ENCODE measurements around the gene GULP1.
"Not testable (repeated sequence)": the region's sequence is repeated elsewhere in the genome, so short reads cannot be mapped to it uniquely, and the experiment has no call there.

GULP1 gene, protein sequence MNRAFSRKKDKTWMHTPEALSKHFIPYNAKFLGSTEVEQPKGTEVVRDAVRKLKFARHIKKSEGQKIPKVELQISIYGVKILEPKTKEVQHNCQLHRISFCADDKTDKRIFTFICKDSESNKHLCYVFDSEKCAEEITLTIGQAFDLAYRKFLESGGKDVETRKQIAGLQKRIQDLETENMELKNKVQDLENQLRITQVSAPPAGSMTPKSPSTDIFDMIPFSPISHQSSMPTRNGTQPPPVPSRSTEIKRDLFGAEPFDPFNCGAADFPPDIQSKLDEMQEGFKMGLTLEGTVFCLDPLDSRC
- 0 to 0.34 reads per million in 2 donors for total RNA-seq

DNA sequence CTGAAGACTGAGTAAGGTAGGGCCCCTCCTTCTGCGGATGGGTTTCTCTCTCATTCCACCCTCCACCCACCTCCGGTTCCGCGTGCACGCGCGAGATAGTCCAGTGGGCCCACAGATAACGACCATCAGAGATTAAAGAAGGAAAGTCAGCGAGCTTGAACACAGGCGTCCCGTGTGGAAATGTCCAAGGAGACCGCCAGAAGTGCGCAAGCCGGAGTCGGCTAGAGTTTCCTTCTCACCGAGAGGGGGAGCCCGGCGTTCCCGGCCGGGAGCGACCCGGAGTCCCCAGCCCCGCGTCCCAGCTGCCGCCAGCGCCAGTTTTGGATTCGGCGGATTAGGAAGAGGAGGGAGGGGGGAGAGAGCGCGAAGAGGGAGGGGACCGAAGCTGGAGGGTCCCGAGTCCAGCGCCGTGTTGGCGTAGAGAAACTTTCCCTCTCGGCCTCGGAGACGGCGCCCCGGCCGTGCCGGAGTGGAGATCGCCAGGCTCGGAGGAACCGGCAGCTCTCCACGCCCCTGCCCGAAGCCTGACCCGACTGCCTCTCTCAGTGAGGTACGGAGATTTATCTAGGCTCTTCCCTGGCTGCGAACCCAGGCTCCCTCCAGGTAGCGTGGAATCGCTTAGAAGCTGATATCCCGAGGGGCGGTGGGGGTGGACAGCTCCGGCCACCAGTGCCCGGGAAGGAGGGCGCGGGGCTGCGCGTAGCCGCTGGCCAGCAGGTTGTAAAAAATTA is at the start of gene GULP1:
Gene GULP1, plus strand, starts transcription at position 258 of the 731 bp plus-strand sequence. CDS start 185,829 bp downstream, outside the sequence.
- peak in 1 of 5 experiments; percentile 1 for DNase-seq

DNA sequence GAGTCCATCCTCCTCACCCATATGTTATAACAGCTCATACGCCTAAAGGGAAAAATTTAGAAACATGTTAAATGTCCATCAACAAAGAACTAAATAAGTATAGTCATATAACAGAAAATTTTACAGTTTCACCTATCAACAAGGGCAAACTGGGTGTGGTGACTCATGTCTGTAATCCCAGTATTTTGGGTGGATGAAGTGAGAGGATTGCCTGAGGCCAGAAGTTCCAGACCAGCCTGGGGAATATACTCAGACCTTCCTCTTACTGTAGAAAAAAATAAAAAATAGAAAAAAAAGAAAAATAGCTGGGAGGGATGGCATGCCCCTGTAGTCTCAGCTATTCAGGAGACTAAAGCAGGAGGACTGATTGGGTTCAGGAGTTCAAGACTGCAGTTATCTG is 48.3 kb upstream of the GULP1 start:
- no peak for DNase-seq

DNA sequence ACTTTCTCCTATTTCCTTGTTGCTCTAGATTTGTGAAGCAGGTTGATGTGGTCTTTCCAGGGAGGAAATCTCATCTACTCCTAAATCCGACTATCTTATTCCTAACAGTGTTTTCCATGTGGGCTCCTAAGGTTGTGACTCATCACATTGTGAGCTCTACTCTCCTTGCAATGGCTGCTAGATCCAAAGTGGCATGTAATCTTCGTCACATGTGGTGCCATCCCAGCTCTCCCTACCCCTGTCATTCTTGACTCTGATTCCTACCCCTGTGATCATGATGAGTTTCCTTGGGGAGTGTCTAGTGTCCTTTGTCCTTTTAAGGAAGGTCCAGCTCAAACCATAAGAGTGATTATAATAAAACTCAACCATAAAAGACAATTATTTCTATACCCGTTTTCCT is 47.3 kb upstream of the GULP1 start:
- DNase-seq: no peak

DNA sequence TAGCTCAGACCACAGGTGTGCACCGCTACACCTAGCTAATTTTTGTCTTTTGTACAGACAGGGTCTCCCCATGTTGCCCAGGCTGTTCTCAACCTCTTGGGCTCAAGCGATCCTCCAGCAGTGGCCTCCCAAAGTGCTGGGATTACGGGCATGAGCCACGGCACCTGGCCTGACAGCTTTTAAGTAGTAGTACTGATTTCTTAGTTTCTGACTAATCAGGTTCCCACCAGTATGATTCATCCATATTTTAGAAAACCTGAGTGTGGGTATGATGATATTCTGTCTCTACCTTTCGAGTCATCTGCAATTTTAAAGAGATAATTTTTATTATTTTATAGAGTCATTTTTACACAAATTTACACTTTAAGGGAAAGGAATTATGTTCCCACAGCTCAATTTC is 46.4 kb upstream of the GULP1 start:
- no peak for DNase-seq

DNA sequence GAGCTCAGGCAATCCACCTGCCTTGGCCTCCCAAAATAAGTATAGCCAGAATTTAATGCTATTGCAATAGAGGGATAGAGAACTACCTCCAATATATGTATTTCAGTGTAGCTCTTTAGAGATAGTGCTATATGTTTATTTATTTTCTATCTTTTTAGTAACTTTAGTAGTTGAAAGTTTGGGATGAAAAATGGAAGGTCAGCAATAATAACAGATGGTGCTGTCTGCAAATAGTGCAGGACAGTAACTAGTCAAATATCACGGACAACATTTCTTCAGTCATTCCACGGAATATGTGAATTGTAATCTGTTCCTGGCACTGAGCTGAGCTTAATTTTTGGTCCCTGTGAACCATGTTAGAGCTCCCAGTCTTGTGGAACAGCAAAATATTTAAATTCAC is 43.2 kb upstream of the GULP1 start:
- no peak for DNase-seq

DNA sequence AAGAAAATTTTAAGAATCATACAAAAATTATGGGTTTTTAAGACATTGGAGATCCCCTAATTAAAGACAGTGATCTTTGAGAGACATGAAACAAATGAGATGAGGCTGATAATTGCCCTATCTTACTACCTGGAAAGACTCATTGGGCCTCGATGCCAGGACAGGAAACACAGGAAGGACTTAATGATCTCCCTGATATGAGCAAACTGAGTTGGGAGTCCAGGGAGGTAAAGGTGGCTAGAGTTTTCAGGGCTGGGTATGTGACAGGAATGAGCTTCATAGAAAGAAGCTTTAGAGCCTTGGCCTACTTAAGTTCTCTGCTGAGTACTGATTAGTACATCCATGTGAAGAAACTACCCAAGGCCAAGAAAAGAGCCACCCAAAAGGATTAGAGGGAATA is 40.6 kb upstream of the GULP1 start:
- no peak for DNase-seq

DNA sequence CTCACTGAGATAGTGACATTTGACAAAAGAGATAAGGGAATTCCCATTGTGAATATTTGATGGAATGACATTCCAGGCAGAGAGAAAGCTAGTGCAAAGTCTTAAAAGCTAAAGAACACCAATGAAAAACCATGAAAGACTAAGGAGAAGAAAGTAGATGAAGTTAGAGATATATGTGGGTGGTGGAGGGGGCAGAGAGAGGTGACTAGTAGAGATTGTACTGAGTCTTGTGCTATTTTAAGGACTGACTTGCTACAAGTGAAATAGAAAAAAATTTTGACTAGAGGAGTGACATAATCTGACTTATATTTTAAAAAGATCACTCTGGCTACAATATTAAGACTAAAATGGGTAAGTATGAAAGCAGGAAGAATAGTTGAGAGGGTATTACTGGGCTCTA is 35.3 kb upstream of the GULP1 start:
- no peak for DNase-seq

DNA sequence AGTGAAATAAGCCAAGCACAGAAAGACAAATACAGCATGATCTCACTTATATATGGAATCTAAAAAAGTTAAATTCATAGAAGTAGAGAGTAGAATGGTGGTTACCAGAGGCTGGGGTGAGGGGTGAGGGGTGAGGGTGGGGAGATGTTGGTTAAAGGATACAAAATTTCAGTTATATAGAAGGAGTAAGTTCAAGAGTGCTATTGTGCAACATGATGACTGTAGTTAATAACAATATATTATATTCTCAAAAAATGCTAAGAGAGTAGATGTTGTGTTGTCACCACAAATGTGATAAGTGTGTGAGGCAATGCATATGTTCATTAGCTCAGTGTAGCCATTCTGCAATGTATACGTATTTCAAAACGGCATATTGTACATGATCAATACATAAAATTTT is 26.4 kb upstream of the GULP1 start:
- no peak for DNase-seq

DNA sequence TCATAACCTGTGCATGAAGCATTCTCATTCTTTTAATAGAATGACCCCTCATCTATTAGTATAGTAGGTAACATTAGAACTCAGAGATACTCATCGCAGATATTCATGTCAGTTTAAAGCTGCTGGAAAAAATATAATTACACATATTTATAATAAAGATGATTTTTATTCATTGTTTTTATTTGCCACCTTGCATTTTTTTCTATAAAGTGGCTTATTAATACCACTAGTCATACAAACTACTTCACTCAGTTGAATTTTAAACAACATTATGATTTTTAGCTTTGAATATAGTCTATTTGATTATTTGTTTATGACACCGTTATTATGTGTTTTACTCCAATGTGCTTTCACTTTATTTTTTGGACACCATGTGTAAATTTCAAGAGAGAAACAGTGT is 23.9 kb upstream of the GULP1 start:
- DNase-seq: no peak

DNA sequence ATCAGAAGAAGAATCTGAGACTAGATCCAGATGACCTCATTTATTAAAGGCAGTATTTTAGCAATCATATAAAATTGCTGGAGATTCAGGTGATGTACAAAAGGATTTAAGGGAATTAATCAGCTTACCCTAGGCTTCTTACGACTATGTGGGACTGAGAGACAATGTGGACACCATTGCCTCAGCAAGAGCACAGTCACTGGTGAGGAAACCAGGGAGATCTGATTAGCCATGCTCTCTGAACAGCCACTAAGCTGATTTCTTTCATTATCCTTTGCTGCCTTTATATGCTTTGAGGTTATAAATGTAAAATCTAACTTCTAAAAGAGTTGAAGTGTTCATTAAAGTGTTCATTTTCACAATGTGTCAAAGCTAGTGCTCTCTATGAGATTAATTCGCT is 22.7 kb upstream of the GULP1 start:
- DNase-seq: no peak

DNA sequence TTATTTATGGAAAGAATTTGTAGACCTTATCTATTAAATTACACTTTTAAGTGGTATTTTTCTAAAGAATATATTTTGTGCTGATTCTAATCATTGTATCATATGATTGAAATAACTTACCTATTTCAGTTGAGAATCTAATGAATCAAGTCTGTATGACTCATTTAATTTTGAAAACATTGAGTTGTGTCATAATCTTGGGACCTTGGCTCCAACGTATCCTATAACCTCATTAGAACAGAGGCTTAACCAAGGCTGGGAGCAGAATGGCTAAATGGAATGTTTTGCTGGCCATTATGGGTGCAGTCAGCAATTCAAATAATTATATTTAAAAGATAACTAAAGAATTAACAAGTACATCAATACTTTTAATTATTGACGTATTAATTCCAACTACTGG is 19.6 kb upstream of the GULP1 start:
- DNase-seq: no peak

DNA sequence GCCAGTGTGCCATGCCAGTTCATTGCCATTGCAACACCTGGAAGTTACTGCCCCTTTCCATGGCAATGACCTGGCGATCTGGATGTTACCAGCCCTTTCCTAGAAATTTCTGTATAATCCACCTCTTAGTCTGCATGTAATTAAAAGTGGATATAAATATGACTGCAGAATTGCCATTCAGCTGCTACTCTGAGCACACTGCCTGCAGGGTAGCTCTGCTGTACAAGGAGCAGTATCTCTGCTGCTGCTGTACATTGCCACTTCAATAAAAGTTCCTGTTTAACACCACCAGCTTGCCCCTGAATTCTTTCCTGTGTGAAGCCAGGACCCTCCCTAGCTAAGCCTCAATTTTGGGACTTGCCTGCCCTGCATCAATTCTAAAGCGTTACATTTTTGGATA is 17.4 kb upstream of the GULP1 start:
- DNase-seq: no peak

DNA sequence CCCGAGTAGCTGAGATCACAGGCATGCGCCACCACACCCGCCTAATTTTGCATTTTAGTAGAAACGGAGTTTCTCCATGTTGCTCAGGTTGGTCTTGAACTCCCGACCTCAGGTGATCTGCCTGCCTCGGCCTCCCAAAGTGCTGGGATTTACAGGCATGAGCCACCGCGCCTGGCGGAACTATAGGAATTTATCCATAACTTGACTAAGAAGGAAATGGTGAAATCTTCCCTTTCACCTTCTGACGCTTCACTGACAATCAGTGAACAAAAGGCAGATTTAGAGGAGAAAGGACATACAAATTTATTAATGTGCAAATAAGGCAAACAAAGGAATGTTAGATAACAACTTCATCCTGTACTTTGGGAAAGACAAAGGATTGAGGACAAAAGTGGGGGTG is 15.4 kb upstream of the GULP1 start:
- no peak for DNase-seq

DNA sequence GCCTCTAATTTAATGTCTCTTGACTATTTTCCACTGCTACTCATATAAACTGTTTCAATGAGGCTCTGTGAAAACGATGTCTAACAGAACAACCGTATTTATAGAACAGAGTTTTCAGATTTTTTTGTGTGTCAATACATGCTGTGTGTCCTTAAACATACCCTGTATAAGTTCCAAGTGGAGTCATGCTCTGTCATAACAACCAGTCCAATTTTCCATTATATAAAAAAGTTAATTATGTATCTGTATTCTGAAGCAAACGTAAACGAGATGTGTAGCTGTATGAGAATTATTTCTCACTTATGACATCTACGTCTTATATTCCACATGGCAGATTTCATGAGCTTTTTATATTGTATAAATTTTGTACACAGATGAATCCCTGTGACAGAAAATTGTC is 13.9 kb upstream of the GULP1 start:
- DNase-seq: no peak

DNA sequence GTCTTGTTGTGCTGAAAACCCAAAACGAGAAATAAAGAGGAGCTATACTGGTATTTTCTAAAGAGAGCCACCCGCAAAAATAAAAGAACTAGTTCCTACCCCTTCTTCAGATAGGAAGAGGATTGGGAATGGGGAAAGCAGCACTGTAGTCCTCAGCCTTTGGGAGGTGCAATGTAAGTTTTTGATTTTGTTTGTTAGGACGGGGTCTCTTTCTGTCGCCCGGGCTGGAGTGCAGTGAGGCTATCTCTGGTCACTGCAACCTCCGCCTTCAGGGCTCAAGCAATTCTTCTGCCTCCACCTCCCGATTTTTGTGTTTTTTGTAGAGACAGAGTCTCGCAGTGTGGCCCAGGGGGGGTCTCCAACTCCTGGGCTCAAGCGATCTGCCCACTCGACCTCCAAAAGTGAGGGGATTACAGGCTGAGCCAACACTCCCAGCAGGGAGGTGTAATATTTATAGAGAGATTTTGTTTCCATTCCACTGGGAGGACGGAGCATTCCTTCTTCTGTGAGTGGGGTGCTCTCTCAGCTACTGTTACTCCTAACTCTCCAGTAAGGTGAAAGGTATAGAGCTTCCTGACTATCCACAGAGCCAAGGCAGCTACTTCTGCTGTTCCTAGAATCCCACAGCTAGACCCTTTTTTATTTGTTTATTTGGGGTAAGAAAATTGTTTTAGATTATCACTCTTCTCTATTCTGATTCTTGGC is 13.1 kb upstream of the GULP1 start:
- no peak for DNase-seq

DNA sequence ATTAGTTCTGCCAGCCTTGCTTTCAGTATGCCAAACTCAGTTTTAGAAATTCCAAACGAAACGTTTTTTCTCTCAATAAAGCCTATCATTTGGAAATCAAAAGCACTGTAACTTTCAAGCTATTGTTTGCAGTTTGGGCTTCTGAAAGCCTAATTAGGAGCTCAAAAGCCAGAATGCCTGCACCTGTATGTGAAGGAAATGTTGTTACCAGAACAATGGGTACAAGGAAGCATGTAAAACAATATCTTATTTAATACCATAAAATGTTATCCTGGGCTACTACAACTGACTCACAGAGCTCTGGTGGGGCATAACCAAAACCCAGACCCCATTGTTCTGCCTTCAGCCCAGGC is 12.6 kb upstream of the GULP1 start:
- no peak for DNase-seq

DNA sequence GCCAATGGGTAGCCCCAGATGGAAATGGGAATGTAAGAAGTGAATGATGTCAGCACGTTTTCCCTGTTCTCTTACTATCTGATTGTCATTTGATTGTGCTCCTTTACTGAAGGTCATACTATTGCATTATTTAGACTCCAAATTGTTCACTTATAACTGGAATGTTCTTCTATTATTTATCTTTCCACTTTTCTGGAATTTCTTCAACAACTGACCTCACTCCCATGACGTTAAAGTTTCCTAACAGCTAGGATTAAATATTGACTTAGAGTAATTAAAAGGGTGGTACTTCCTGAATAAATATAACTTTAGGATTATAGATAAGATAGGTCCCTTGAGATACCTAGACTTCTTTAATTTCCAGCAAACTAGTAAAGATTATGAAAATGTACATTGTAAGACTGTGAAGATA is 10.9 kb upstream of the GULP1 start:
- DNase-seq: no peak

DNA sequence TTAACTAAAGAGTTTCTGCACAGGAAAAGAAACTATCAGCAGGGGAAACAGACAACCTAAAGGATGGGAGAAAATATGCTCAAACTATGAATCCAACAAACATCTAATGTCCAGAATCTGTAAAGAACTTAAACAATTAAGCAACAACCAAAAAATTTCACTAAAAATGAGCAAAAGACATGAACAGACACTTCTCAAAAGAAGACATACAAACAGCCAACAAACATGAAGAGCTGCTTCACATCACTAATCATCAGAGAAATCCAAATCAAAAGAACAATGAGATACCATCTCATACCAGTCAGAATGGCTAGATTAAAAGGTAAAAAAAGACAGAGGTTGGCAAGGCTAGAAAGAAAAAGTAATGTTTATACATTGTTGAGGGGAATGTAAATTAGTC is 8.8 kb upstream of the GULP1 start:
- no peak for DNase-seq

DNA sequence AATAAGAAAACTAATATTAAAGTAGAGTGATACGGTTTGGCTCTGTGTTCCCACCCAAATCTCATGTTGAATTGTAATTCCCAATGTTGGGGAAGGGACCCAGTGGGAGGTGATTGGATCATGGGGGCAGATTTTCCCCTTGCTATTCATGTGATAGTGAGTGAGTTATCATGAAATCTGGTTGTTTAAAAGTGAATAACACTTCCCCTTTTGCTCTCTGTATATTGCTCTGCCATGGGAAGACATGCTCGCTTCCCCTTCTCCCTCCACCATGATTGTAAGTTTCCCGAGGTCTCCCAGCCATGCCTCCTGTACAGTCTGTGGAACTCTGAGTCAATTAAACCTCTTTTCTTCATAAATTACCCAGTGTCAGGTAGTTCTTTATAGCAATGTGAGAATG is 7.4 kb upstream of the GULP1 start:
- not testable (repeated sequence) for DNase-seq

DNA sequence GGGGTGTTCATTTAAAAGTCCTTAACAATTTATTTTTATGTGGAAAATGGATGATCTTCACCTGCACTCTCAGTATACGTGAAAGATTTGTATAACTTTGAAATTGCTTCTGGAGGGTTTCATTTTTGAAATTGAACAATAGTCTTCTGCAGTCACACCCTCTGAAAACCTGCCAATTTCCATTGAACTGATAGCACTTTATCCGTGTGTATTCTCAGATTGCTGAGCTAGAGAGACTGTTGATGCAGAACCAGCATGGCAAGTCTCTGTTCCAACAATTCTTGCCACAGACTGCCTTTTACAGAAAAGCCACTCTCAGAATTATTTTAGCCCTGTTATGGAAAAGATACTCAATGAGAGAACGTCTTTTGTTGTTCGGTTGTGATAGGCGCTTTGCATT is 6.6 kb upstream of the GULP1 start:
- DNase-seq: no peak

DNA sequence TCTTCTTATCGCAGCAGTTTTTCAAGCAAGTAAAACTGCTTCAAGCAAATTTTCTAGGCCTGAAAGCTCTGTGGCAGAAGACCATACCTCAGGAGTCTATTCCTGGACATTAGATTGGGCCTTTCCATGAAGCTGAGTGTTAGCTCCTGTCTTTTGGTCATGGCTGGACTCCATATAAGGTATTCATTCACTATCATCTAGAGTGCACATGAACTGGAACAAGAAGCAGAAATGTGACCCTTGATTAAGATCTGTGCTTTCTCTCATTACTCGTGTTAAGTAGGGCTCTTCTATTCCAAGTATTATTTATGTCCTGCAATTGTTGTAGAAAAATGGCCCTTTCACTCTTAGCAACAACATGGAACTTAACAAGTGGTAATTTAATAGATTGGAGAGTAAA is 5.9 kb upstream of the GULP1 start:
- no peak for DNase-seq

DNA sequence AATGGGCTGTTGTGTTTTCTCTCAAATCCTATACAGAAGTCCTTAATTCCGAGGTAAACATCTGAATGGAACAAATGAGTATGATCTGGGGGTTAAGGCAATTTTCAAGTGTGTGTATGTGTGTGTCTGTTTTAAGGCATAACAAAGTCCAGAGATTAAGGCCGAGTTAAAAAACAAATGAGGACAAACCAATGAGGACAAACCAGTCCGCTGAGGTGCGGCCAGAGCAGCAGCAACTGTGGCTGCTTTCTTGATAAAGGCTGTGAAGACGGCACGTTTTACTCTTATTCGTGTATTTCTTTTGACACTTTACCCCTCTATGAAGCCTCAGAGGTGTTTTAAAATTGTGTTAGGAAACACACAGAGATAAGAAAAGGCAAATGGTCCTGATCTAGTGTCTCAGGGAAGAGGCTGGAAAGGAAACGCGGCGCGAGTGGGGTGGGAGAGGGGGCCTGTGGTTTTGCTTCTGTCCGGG is 495 bp upstream of the GULP1 start:
- no peak for DNase-seq

DNA sequence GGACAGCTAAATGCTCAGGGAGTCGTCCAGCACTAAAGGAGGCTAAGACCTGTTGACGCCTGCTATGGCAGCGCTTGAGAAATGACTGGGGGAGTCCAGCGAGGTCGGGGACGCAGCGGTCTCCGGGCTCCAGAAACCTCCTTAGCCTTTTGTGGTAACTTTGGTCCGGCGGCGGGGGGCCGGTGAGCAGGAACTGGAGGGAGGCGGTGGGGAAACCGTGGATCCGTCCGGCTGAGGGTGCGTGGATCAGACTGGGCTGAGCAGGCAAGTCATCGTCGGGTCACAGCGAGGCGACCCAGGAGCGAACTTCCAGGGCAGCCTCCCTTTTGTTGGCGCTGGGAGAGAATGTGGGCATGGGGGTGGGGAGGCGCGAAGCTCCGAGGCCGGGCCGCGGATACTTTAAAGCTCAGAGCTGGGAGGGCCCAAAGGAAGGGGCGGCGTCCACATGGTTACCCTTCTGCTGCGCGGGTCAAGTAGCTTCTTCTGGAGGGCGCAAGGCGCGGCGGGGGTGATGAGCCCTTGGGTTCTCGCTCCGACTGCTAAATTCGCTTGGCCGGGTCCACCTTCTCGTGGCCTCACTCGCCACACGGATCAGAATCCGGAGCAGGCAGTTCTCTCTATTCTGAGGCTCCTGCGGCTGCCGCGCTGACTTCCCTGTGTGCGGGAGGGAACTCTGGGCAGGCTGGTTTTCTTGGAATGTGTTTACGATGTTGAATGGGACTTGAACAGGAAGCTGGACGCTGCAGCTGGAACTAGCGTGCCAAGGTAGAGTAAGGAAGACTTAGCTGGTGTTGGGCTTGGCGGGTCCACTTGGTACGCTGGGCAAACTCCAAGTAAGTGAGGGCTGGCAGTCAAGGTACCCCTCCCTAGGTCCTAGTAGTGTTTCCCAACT is 920 bp downstream of the GULP1 start:
- no peak for DNase-seq

Measured in T-helper 2 cell (primary cell).